GM19035 (cell line): Measurements from ENCODE around the gene MBL2.

Source experiments
- ATAC-seq: cut with Tn5 transposase; IDR thresholded peaks from one replicate; pipeline ENCODE4 v1.9.1; 2021; ENCODE audit not compliant: unreplicated experiment

The MBL2 gene

GRCh38 chr10:52772623-52773022 is at the start of gene MBL2:
Gene MBL2 (minus strand): TSS chr10:52772784. CDS start chr10:52771635, 1,149 bp downstream.
- ATAC-seq: no peak

GRCh38 chr10:52820309-52820708 is 47.7 kb upstream of the MBL2 start:
- no peak for ATAC-seq

DNA sequence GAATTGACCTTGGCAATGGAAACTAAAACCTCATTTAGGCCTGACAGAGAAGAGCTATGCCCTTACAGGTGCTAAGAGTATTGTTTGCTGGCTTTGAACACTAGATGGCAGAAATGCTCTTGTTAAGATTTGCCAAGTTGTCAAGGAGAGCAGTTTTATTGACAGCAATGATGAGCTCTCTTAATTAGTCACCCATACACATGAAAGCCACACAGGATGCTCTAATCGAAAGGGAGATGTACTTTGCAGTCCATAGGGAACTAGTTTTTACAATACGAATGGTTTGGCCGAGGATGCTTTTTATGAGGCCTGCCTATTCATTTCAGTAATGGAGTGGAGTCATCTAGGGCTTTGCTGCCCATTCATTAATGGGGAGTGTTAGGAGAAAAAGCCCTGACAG is 45.4 kb upstream of the MBL2 start:
- ATAC-seq: peak; percentile 91

DNA sequence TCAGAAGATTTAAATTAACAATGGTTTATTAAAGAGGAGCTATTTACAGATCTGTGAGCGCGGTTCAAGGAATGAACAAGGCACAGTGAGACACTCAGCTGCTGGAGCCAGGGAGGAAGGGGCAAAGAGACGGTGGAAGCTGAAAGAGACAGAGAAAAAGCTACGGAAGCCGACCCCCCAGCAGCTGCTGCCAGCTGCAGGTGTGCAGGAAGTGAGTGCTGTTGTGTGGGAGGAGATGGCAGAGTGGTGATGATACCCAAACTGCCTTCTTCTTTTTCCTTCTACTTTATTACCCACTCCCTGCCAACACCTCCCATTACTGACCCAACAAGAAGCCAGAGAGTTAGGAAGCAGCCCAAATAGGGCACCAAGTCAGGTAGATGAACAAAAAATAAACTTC is 41.9 kb upstream of the MBL2 start:
- no peak for ATAC-seq

DNA sequence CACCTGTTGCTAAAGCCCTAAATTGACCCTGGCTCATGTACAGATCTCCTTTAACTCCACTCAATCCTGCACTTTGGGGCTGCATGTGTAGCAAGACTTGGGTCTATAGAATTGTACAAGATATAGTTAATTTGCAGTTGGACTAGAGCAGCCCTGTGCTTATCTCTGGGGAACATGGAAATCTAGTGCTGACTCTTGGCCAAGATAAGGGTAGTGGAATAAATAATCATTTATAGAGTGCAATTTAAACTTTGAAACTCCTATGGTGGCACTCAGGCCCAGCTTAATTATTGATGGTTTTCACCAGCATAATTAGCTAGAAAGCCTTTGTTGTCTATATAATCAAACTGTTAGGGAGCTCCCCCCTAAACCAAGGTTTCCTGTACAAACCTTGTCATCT is 39.2 kb upstream of the MBL2 start:
- ATAC-seq: no peak

- ATAC-seq: no peak
Observed at GRCh38 chr10:52810761-52811160, 38.2 kb upstream of the MBL2 start.

DNA sequence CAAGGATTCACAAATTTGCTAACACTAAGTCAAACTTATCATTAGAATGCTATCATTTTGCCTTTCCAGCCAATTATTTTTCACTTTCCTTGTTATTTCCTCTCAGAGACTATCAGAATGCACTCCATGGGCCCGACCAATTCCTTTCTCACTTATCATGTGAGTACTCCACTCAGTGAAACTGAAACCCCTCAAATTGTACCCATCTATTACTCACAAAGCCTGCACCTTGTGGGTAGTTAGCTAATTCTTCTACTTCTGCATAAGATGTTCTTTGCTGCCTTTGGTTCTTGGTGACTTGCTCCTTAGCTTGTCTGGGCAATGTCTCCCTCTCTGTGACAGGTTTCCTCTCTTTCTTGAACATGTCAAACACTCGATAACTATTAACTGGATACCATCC is 35.2 kb upstream of the MBL2 start:
- no peak for ATAC-seq

GRCh38 chr10:52805414-52806285 is 33.1 kb upstream of the MBL2 start:
- ATAC-seq: no peak

GRCh38 chr10:52801947-52802346 is 29.4 kb upstream of the MBL2 start:
- ATAC-seq: no peak

- no peak for ATAC-seq
Observed at GRCh38 chr10:52786098-52786497, 13.5 kb upstream of the MBL2 start.

DNA sequence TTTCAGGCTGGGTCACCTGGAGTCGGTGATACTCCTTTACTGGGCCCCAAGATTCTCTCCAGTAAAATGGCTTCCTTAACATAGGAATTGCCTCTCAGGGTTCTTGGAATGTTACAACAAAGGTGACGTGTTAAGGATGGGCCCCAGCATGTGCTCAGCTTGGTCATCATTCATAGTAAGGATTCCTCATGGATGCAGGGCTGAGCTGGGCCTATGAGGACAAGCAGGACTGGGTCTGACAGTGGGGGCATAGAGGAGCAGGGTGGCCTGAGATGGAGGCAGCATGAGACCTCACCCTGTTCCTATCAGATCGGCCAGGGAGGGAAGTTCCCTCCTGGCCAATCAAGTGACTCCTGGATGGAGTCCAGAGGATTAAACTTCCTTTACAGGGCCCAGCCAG is 12.8 kb upstream of the MBL2 start:
- no peak for ATAC-seq

GRCh38 chr10:52783726-52784125 is 11.1 kb upstream of the MBL2 start:
- no peak for ATAC-seq

DNA sequence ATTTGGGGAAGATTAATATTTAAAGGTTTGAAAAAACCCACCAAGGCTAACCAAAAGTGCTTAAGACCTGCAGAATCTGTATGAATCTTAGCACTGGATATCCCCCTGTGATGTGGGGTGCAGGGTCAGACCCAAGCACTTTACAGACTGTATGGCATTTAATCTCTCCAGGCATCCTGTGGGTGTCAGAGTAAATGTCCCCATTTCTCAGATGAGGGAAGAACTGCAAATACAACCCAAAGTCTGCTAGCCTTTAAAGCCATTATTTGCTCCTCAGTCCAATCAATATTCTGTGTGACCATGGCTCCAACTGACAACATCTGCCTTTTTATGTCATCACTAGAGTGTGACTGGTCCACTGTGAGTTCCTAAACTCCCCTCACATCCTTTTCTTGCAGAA is 10.0 kb upstream of the MBL2 start:
- ATAC-seq: no peak

GRCh38 chr10:52780391-52781155 is 8.0 kb upstream of the MBL2 start:
- peak; percentile 13 for ATAC-seq

DNA sequence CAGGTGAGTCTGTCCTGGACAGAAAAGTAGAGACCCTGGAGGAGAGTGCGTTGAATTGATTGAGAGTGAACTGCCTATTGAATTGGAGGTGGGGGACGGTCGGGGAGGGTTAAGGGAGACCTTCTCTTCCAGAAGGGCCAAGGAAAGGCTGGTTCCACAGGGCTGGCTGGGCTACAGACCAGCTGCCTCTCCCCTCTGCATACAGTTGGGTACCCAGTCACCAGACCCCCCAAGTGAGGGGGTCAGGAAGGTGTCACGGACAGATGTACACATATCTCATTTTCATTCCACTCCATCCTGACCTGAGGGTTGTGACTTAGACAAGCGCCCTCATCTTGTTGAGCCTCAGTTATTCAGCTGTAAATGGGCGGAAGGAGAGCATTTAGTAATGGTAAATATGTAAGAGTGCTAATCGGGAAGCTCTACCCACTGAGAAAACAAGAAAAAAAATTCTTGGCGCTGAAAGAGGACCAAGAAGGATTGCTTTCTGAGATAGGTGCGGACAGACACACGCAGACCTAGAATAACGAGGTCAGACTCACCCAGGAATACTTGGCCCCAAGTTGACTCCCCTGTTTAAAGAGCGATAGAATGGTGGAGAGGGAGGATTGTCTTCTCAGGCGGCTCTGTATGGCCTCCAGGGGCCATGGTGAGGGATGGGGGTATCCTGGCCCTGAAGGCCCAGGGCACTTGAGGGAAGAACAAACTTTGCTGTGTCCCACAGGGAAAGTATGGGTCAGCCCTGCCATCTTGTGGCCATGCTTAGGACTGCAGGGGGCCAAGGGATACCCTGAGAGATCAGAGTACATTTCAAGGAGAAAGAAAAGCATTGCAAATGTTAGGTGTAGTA is 7.2 kb upstream of the MBL2 start:
- peak; percentile 94 for ATAC-seq

GRCh38 chr10:52778511-52779392 is 6.2 kb upstream of the MBL2 start:
- ATAC-seq: no peak

DNA sequence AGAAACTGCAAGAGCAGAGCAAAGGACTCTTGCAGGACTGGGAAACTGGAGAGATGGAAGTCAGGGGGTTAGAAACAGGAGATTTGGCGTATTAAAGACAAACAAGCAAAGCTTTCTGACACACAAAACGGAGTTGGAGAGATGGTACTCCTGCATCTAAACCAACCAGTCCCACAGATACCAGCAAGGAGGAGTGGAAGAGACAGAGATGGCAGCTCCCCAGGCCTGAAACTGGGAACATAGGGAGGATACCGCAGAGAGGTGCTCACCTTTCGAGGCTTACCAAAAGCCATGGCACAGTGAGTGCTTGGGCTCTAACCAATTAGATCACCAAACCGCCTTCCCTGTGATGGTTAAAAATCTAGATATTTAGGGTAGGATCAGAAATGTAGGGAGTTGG is 4.8 kb upstream of the MBL2 start:
- ATAC-seq: no peak

DNA sequence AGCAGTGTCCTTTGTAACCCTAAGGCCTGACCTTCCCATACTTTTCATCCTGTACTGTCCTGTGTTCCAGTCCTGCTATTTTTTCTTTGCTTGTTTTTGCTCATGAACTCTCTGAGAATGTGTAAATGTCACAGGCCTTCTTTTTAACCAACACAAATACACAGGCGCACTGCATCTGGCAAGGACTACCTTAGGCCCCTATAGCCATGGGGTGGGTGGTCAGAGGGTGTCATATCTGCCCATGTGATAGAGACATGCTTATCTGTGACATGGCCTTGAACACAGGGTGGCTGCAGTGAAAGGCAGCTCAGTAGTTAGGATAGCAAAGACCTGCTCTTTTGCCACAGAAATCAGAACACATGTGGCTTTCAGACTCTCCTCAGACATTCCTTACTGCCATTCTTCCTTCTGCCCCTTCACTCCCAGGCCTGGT is 3.9 kb upstream of the MBL2 start:
- no peak for ATAC-seq

- ATAC-seq: no peak
Observed at GRCh38 chr10:52775132-52775647, 2.6 kb upstream of the MBL2 start.

DNA sequence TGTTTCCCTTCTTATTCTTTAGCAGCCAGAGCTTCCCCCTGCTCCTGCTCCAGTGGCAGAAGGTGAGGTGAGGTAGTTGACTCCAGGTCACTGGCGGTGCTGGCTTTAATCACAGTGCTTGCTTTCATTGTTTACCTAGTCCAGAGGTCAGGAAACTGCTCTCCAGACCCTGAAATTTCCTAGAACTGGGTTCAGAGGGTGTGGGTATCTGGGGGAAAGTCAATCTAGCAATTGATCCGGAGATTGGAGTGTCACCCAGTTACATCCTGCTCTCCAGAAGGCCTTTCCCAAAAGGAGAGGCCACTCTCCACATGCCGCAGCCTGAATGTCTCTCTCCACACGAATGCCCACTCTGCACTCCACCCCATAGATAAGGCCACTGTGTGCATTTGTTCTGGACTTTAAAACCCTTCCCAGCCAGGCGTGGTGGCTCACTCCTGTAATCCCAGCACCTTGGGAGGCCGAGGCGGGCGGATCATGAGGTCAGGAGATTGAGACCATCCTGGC is 2.1 kb upstream of the MBL2 start:
- ATAC-seq: no peak
